ENCODE results near the gene TM4SF20. TPM values are rescaled to one million over a fixed set of nuclear protein-coding genes. Genes with fewer than 3 reads are reported as not detected.

TM4SF20 gene
- total RNA-seq, 6 experiments from 2014 or later: 0.09 to 0.34 (median 0.22) TPM

- no peak for TF ChIP-seq CTCF (IDR thresholded peaks at IDR 0.05)
- no peak for DNase-seq
- Mint-ChIP-seq H3K4me1 (ENCODE audit: low read depth) (no peaks in the 10 kb centered on the region), H3K27ac (no peak overlapping the region), H3K9me3 (peaks cover 6% of the 10 kb centered on the region; the same call in 1 of the 2 replicates), H3K27me3 (ENCODE audit: insufficient read depth) (0 out of 2 replicates have a peak, but pooled peaks cover 2% of the 10 kb centered on the region), H3K36me3 (ENCODE audit: low read depth) (peaks cover 14% of the 10 kb centered on the region; the same call in 1 of the 2 replicates), H3K4me3 (no peak overlapping the region)
Observed at GRCh38 chr2:227317834-227318233, 61.3 kb downstream of the TM4SF20 start.

- TF ChIP-seq CTCF (IDR thresholded peaks at IDR 0.05): no peak
- no peak overlapping the region for H3K4me3 Mint-ChIP-seq
- no peak overlapping the region for H3K27ac Mint-ChIP-seq
- H3K9me3 Mint-ChIP-seq: no peaks in the 10 kb centered on the region
- no peak for DNase-seq
- 0 out of 2 replicates have a peak, but pooled peaks cover 2% of the 10 kb centered on the region for H3K27me3 Mint-ChIP-seq (ENCODE audit: insufficient read depth)
- no peaks in the 10 kb centered on the region for H3K36me3 Mint-ChIP-seq (ENCODE audit: low read depth)
- H3K4me1 Mint-ChIP-seq (ENCODE audit: low read depth): no peaks in the 10 kb centered on the region
Observed at GRCh38 chr2:227313310-227313709, 65.8 kb downstream of the TM4SF20 start.

GRCh38 chr2:227312579-227312978 lies 66.5 kb downstream of the TM4SF20 start:
- 0 out of 2 replicates have a peak, but pooled peaks cover 2% of the 10 kb centered on the region for H3K27me3 Mint-ChIP-seq (ENCODE audit: insufficient read depth)
- no peak for DNase-seq
- no peaks in the 10 kb centered on the region for H3K4me1 Mint-ChIP-seq (ENCODE audit: low read depth)

More at GRCh38 chr2:227312579-227312978, 66.5 kb downstream of the TM4SF20 start:
- H3K27ac Mint-ChIP-seq: no peak overlapping the region
- H3K4me3 Mint-ChIP-seq: no peak overlapping the region
- H3K36me3 Mint-ChIP-seq (ENCODE audit: low read depth): no peaks in the 10 kb centered on the region
- H3K9me3 Mint-ChIP-seq: no peaks in the 10 kb centered on the region
- TF ChIP-seq CTCF (IDR thresholded peaks at IDR 0.05): no peak

Other genes with a start within 250 kb of the TM4SF20 start
- under 1 TPM in 3 of 6 experiments, not detected in 3; 0.02 to 0.11 (median 0.03) TPM for gene COL4A4, start 215.1 kb downstream of the TM4SF20 start, total RNA-seq (2021; fragmentation: NEBNext Ultra II Directional; extraction: Animal tissue kit (Norgen Biotek cat#: 25700))
- gene COL4A3, start 214.7 kb downstream of the TM4SF20 start, total RNA-seq (2021; fragmentation: NEBNext Ultra II Directional; extraction: Animal tissue kit (Norgen Biotek cat#: 25700)): not detected
- 10 to 100 TPM; 53.7 to 75.0 (median 65.6) TPM for gene MFF, start 54.1 kb downstream of the TM4SF20 start, total RNA-seq (2021; fragmentation: NEBNext Ultra II Directional; extraction: Animal tissue kit (Norgen Biotek cat#: 25700))
- not detected for gene SCYGR1, start 8.6 kb upstream of the TM4SF20 start, total RNA-seq (2021; fragmentation: NEBNext Ultra II Directional; extraction: Animal tissue kit (Norgen Biotek cat#: 25700))
- 100 to 1,000 TPM in 1 of 6 experiments, 10 to 100 TPM in 5; 62.3 to 105 (median 74.0) TPM for gene AGFG1, start 92.8 kb upstream of the TM4SF20 start, total RNA-seq (2021; fragmentation: NEBNext Ultra II Directional; extraction: Animal tissue kit (Norgen Biotek cat#: 25700))
- gene SCYGR2, start 219.6 kb upstream of the TM4SF20 start, total RNA-seq (2021; fragmentation: NEBNext Ultra II Directional; extraction: Animal tissue kit (Norgen Biotek cat#: 25700)): not detected
- not detected for gene SCYGR3, start 235.5 kb upstream of the TM4SF20 start, total RNA-seq (2021; fragmentation: NEBNext Ultra II Directional; extraction: Animal tissue kit (Norgen Biotek cat#: 25700))
- not detected for gene SCYGR4, start 238.2 kb upstream of the TM4SF20 start, total RNA-seq (2021; fragmentation: NEBNext Ultra II Directional; extraction: Animal tissue kit (Norgen Biotek cat#: 25700))